ENCODE results near the gene VPS45.
"Not testable (repeated sequence)": the region's sequence is repeated elsewhere in the genome, so short reads cannot be mapped to it uniquely, and the experiment has no call there.

The VPS45 gene

GRCh38 chr1:150134537-150134936 lies 67.0 kb downstream of the VPS45 start:
- no peak for FAIRE-seq

- not testable (repeated sequence) for FAIRE-seq
Observed at GRCh38 chr1:150135400-150135799, 67.8 kb downstream of the VPS45 start.

- FAIRE-seq = no peak
Observed at GRCh38 chr1:150138044-150138443, 70.5 kb downstream of the VPS45 start.

GRCh38 chr1:150141452-150141851 lies 73.9 kb downstream of the VPS45 start:
- no peak for FAIRE-seq

- FAIRE-seq = no peak
Observed at GRCh38 chr1:150142083-150142482, 74.5 kb downstream of the VPS45 start.

GRCh38 chr1:150144606-150145005 lies 77.0 kb downstream of the VPS45 start:
- FAIRE-seq = no peak

- FAIRE-seq = not testable (repeated sequence)
Observed at GRCh38 chr1:150146016-150146415, 78.4 kb downstream of the VPS45 start.

GRCh38 chr1:150146849-150147542 lies 79.4 kb downstream of the VPS45 start:
- FAIRE-seq = no peak

GRCh38 chr1:150148837-150149270 lies 81.3 kb downstream of the VPS45 start:
- FAIRE-seq = no peak

- no peak for FAIRE-seq
Observed at GRCh38 chr1:150149271-150150132, 81.9 kb downstream of the VPS45 start, which contains the start of gene PLEKHO1. PLEKHO1 (plus strand) TSS chr1:150149916; CDS start chr1:150150258, 342 bp downstream.

- FAIRE-seq = no peak
Observed at GRCh38 chr1:150150133-150151021, 82.8 kb downstream of the VPS45 start.

GRCh38 chr1:150151291-150152181 lies 84.0 kb downstream of the VPS45 start:
- no peak for FAIRE-seq

- no peak for FAIRE-seq
Observed at GRCh38 chr1:150152182-150152536, 84.6 kb downstream of the VPS45 start.

- FAIRE-seq = no peak
Observed at GRCh38 chr1:150152772-150153456, 85.3 kb downstream of the VPS45 start.

GRCh38 chr1:150154143-150154542 lies 86.6 kb downstream of the VPS45 start:
- FAIRE-seq = no peak

GRCh38 chr1:150155413-150156071 lies 88.0 kb downstream of the VPS45 start:
- FAIRE-seq = no peak

- no peak for FAIRE-seq
Observed at GRCh38 chr1:150156868-150157603, 89.5 kb downstream of the VPS45 start.

GRCh38 chr1:150159550-150159949 lies 92.0 kb downstream of the VPS45 start:
- no peak for FAIRE-seq

GRCh38 chr1:150160964-150161621 lies 93.5 kb downstream of the VPS45 start:
- no peak for FAIRE-seq
